ENCODE data around the gene SMIM22. TPM values are rescaled to one million over a fixed set of nuclear protein-coding genes. Genes with fewer than 3 reads are reported as not detected.

SMIM22 gene
- total RNA-seq, 4 donors from 2014 or later, result 4.6 TPM; not detected in 3

- no peak for DNase-seq
- peaks cover 0 to 15% of the 10 kb centered on the region in 2 donors for H3K4me1 ChIP-seq
- TF ChIP-seq POLR2A (IDR thresholded peaks at IDR 0.05) (no peak), CTCF (IDR thresholded peaks at IDR 0.05) (no peak)
- no peaks in the 10 kb centered on the region for H3K36me3 ChIP-seq
- intact Hi-C loops (cut with DNase I; ENCODE audit: low total_unique reads), result loop anchor here (5.0 kb wide), 1 partner anchor 33 kb away; the partner anchor contains the start of gene ROGDI
- peak overlapping the region; percentile 54 to 67 for H3K4me3 ChIP-seq
- H3K27me3 ChIP-seq, result no peaks in the 10 kb centered on the region
- H3K27ac ChIP-seq, result peak overlapping the region in 1 of 2 donors; percentile 91
- no peaks in the 10 kb centered on the region for H3K9me3 ChIP-seq
These were observed 25.9 kb upstream of the SMIM22 start for GRCh38 chr16:4769306-4769638.

- no peak overlapping the region for H3K27ac ChIP-seq
- H3K9me3 ChIP-seq, result no peaks in the 10 kb centered on the region
- H3K36me3 ChIP-seq, result no peaks in the 10 kb centered on the region
- H3K27me3 ChIP-seq, result no peaks in the 10 kb centered on the region
- H3K4me1 ChIP-seq, result peaks cover 0 to 8% of the 10 kb centered on the region in 2 donors
- TF ChIP-seq POLR2A (IDR thresholded peaks at IDR 0.05), result no peak
- no peak for TF ChIP-seq CTCF (IDR thresholded peaks at IDR 0.05)
- DNase-seq, result no peak
- intact Hi-C loops (cut with DNase I; ENCODE audit: low total_unique reads), result no loop called here
- H3K4me3 ChIP-seq, result no peak overlapping the region
These were observed 23.5 kb upstream of the SMIM22 start for GRCh38 chr16:4771646-4772045.

- H3K4me1 ChIP-seq, result peaks cover 0 to 7% of the 10 kb centered on the region in 2 donors
- no peaks in the 10 kb centered on the region for H3K9me3 ChIP-seq
- H3K27me3 ChIP-seq, result no peaks in the 10 kb centered on the region
- no peaks in the 10 kb centered on the region for H3K36me3 ChIP-seq
- no peak for DNase-seq
- no peak overlapping the region for H3K4me3 ChIP-seq
- intact Hi-C loops (cut with DNase I; ENCODE audit: low total_unique reads), result no loop called here
- no peak overlapping the region for H3K27ac ChIP-seq
- TF ChIP-seq POLR2A (IDR thresholded peaks at IDR 0.05) (no peak), CTCF (IDR thresholded peaks at IDR 0.05) (no peak)
These were observed 22.8 kb upstream of the SMIM22 start for GRCh38 chr16:4772351-4772750.

DNA sequence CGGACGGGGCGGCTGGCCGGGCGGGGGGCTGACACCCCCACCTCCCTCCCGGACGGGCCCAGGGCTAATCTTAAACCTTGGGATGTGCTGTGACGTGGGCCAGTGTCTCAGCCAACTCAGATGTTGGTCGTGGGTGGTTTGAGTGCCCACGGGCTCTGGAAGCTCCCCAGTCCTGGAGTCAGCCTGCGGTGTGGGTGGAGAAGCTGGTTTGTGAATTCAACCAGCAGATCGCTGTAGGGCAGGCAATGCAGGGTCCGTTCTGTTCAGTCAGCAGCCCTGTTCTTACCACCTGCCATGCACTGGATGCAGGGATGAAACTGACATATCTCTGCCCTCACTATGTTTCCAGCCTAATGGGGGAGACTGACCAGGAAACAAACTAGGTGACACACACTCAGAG lies 20.2 kb upstream of the SMIM22 start:
- no peaks in the 10 kb centered on the region for H3K4me1 ChIP-seq
- no peak for TF ChIP-seq POLR2A (IDR thresholded peaks at IDR 0.05)
- no peak for TF ChIP-seq CTCF (IDR thresholded peaks at IDR 0.05)
- intact Hi-C loops (cut with DNase I; ENCODE audit: low total_unique reads), result no loop called here
- no peak for DNase-seq
- H3K4me3 ChIP-seq, result no peak overlapping the region
- no peaks in the 10 kb centered on the region for H3K27me3 ChIP-seq
- H3K27ac ChIP-seq, result no peak overlapping the region
- no peaks in the 10 kb centered on the region for H3K36me3 ChIP-seq
- no peaks in the 10 kb centered on the region for H3K9me3 ChIP-seq

GRCh38 chr16:4776141-4776705 lies 18.9 kb upstream of the SMIM22 start:
- no peak overlapping the region for H3K4me3 ChIP-seq
- DNase-seq, result no peak
- intact Hi-C loops (cut with DNase I; ENCODE audit: low total_unique reads), result no loop called here
- no peak overlapping the region for H3K27ac ChIP-seq
- H3K4me1 ChIP-seq, result no peaks in the 10 kb centered on the region
- no peaks in the 10 kb centered on the region for H3K27me3 ChIP-seq
- no peaks in the 10 kb centered on the region for H3K36me3 ChIP-seq
- no peaks in the 10 kb centered on the region for H3K9me3 ChIP-seq
- TF ChIP-seq CTCF (IDR thresholded peaks at IDR 0.05) (no peak), POLR2A (IDR thresholded peaks at IDR 0.05) (no peak)
